Psoas muscle (tissue), 8 donors: ENCODE results near the gene TAS2R1. TPM values are rescaled to one million over a fixed set of nuclear protein-coding genes. Genes with fewer than 3 reads are reported as not detected.

Source experiments
- ATAC-seq, 4 donors: fragments of 200-7000 bp; cut with Tn5 transposase; one replicate each; pipeline ENCODE4 v1.9.1; 2020; ENCODE audit warnings: moderate library complexity in 3 of 4, mild to moderate bottlenecking in 2 of 4
- DNase-seq, 2 donors: peaks; one replicate each; pipeline ENCODE4 v3.0.0-alpha.2; 2020
- H3K27ac ChIP-seq: fragments of 200-600 bp; one replicate; pipeline ENCODE4 v1.8.0; 2022
- H3K27me3 ChIP-seq, 3 donors: fragments of 200-600 bp in 1 of 3; one replicate each; pipeline versions ENCODE4 v1.6.1 to v1.8.0; 2013 to 2022; ENCODE audit warnings: low read length in 2 of 3, mild to moderate bottlenecking in 2 of 3, moderate library complexity in 1 of 3; ENCODE audit not compliant: insufficient read depth in 3 of 3
- H3K36me3 ChIP-seq, 2 donors: fragments of 200-600 bp in 1 of 2; one replicate each; pipeline versions ENCODE4 v1.6.1 to v1.8.0; 2013 to 2022; ENCODE audit warnings: low read depth in 1 of 2, mild to moderate bottlenecking in 1 of 2, moderate library complexity in 1 of 2; ENCODE audit not compliant: insufficient read depth in 1 of 2
- H3K4me1 ChIP-seq: fragments of 200-600 bp; one replicate; pipeline ENCODE4 v1.8.0; 2022
- H3K4me3 ChIP-seq: fragments of 200-600 bp; one replicate; pipeline ENCODE4 v1.8.0; 2022; ENCODE audit warnings: mild to moderate bottlenecking
- H3K9me3 ChIP-seq: fragments of 200-600 bp; one replicate; pipeline ENCODE4 v1.8.0; 2022
- CTCF ChIP-seq: fragments of 200-600 bp; IDR thresholded peaks from one replicate; pipeline ENCODE4 v1.8.0; 2022; ENCODE audit warnings: antibody characterized with exemption
- WGBS, 3 donors: extraction: QIAGEN DNeasy Blood & Tissue Kit; methylation state at CpG; one replicate each; pipeline versions ENCODE4 v1.1.6 to v1.1.7; 2013; 5-methylcytosine and 5-hydroxymethylcytosine counted together
- intact Hi-C, 2 donors: fragments of 100-400 bp; cut with DNase I; formaldehyde crosslinking; loops; one replicate each; pipeline versions ENCODE4 v1.11.0 to v1.14.2; 2022
- polyA plus RNA-seq, 3 donors: library from polyadenylated mRNA; stranded (reverse); fragments of 200-250 nt; gene quantifications; one replicate each; pipeline ENCODE4 v1.2.3, GENCODE V29; 2013
- total RNA-seq, 4 donors: library from RNA; stranded (reverse); fragmentation: NEBNext Ultra II Directional in 2 of 4; extraction: Animal tissue kit (Norgen Biotek cat#: 25700) in 2 of 4; gene quantifications; one replicate each; pipeline versions ENCODE4 v1.2.1 to v1.2.4, GENCODE V29; 2021 to 2023
- donor health status: healthy with polysubstance abuse.
- donor health status: DM: no; HTN: no; CAD: no; lungs with moderate emphysema.
- donor health status: Bipolar disorder and iron deficiency.
- donor health status: healthy.
- donor health status: DM: yes; HTN: yes; CAD: no.
- donor health status: DM: no; HTN: no; CAD: no.
- donor health status: DM: no; HTN: no; CAD: no.
- donor health status: DM: yes; HTN: yes; CAD: no.

The TAS2R1 gene
- total and polyA plus RNA-seq, 7 donors, result not detected

GRCh38 chr5:9596824-9597223 lies 33.3 kb downstream of the TAS2R1 start:
- H3K27me3 ChIP-seq, result no peaks in the 10 kb centered on the region
- no peak overlapping the region for H3K27ac ChIP-seq
- 24 to 35% (median 26%) methylated on average over 4 of the region's 4 CpGs for whole genome bisulfite sequencing, 3 donors
- intact Hi-C loops, result no loop called here
- H3K4me1 ChIP-seq, result no peaks in the 10 kb centered on the region
- DNase-seq, result no peak
- H3K4me3 ChIP-seq, result no peak overlapping the region
- ATAC-seq, result no peak
- no peaks in the 10 kb centered on the region for H3K36me3 ChIP-seq
- H3K9me3 ChIP-seq, result no peaks in the 10 kb centered on the region
- no peak for TF ChIP-seq CTCF

- no peaks in the 10 kb centered on the region for H3K36me3 ChIP-seq
- no peak overlapping the region for H3K4me3 ChIP-seq
- TF ChIP-seq CTCF, result no peak
- no peaks in the 10 kb centered on the region for H3K9me3 ChIP-seq
- ATAC-seq (no peak), DNase-seq (no peak)
- H3K4me1 ChIP-seq, result no peaks in the 10 kb centered on the region
- intact Hi-C loops, result no loop called here
- 34 to 44% (median 37%) methylated on average over 6 of the region's 6 CpGs for WGBS, 3 donors
- H3K27me3 ChIP-seq, result no peaks in the 10 kb centered on the region
- H3K27ac ChIP-seq, result no peak overlapping the region
Measured at GRCh38 chr5:9596171-9596780, 33.9 kb downstream of the TAS2R1 start.

- Histone ChIP-seq H3K36me3 (no peaks in the 10 kb centered on the region), H3K4me3 (no peak overlapping the region), H3K4me1 (no peaks in the 10 kb centered on the region), H3K27me3 (no peaks in the 10 kb centered on the region), H3K9me3 (no peaks in the 10 kb centered on the region), H3K27ac (no peak overlapping the region)
- intact Hi-C loops, result no loop called here
- ATAC-seq, result no peak
- no peak for TF ChIP-seq CTCF
- no peak for DNase-seq
Measured at GRCh38 chr5:9594913-9595312, 35.2 kb downstream of the TAS2R1 start.

DNA sequence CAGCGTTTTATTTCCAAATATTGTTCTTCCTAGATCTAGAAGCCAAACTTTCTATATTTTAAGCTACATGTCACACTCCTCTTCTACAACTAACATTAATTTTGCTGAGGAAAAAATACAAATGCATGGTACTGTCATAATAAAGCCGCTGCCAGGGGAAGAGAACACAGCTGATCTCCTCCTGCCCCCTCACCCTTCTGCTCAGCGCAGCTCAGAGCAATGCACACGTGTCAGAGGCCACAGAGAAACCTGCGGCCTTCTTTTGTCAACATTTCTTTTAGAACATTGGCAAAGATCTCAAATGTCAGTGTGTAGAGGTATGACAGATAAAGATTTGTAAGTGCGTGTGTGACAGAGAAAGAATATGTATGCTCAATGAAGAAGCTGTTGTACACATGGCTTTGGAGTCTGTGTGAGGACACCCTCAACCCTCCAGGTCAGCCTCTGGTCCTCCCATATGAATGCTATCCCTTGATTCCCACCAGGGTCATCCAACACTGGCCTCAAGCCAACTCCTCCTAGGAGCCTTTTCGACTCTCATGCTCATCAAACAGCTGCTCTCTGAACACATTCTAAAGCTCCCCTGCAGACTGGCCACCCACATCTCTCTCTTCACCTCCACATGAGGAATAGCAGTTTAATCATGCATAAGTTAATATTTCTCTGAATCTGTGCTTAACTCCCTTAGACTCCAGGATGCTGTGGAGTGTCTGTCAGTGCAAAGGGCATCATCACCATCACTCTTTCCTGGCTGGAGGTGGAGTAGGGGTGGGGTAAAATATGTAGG lies 40.9 kb downstream of the TAS2R1 start:
- Histone ChIP-seq H3K4me3 (no peak overlapping the region), H3K9me3 (no peaks in the 10 kb centered on the region), H3K36me3 (no peaks in the 10 kb centered on the region), H3K4me1 (no peaks in the 10 kb centered on the region), H3K27me3 (no peaks in the 10 kb centered on the region), H3K27ac (no peak overlapping the region)
- 79 to 81% (median 79%) methylated on average over 7 of the region's 7 CpGs for WGBS, 3 donors
- TF ChIP-seq CTCF, result no peak
- intact Hi-C loops, result no loop called here
- DNase-seq, result no peak
- no peak for ATAC-seq
